ENCODE results near the gene MARVELD3. TPM values are rescaled to one million over a fixed set of nuclear protein-coding genes. Genes with fewer than 3 reads are reported as not detected.

MARVELD3 gene
- total RNA-seq, 2 donors from 2014 or later: 51.0 to 79.0 TPM

- no peaks in the 10 kb centered on the region for H3K9me3 ChIP-seq
- TF ChIP-seq CTCF (IDR thresholded peaks at IDR 0.05): no peak
- H3K4me1 ChIP-seq: no peaks in the 10 kb centered on the region
- H3K9ac ChIP-seq (ENCODE audit: low read depth in 2 of 2, low read length in 2 of 2): no peak overlapping the region
- no peak overlapping the region for H3K4me3 ChIP-seq
- intact Hi-C loops (cut with DNase I): no loop called here
- H3K36me3 ChIP-seq: peaks cover 9% of the 10 kb centered on the region
- no peak overlapping the region for H3K27ac ChIP-seq
- DNase-seq: no peak
- no peaks in the 10 kb centered on the region for H3K27me3 ChIP-seq
Observed at GRCh38 chr16:71649704-71650103, 23.7 kb downstream of the MARVELD3 start.

GRCh38 chr16:71658771-71659170 lies 32.8 kb downstream of the MARVELD3 start:
- Histone ChIP-seq H3K4me3 (no peak overlapping the region), H3K9me3 (no peaks in the 10 kb centered on the region), H3K27me3 (no peaks in the 10 kb centered on the region), H3K4me1 (no peaks in the 10 kb centered on the region), H3K27ac (no peak overlapping the region), H3K9ac (ENCODE audit: low read depth in 2 of 2, low read length in 2 of 2) (no peak overlapping the region), H3K36me3 (no peaks in the 10 kb centered on the region)
- intact Hi-C loops (cut with DNase I): no loop called here
- no peak for DNase-seq
- no peak for TF ChIP-seq CTCF (IDR thresholded peaks at IDR 0.05)

GRCh38 chr16:71659471-71659870 lies 33.5 kb downstream of the MARVELD3 start:
- no peaks in the 10 kb centered on the region for H3K9me3 ChIP-seq
- intact Hi-C loops (cut with DNase I): no loop called here
- H3K27ac ChIP-seq: no peak overlapping the region
- H3K36me3 ChIP-seq: no peaks in the 10 kb centered on the region
- no peak for TF ChIP-seq CTCF (IDR thresholded peaks at IDR 0.05)
- H3K4me3 ChIP-seq: no peak overlapping the region
- no peak for DNase-seq
- H3K27me3 ChIP-seq: no peaks in the 10 kb centered on the region
- no peaks in the 10 kb centered on the region for H3K4me1 ChIP-seq
- no peak overlapping the region for H3K9ac ChIP-seq (ENCODE audit: low read depth in 2 of 2, low read length in 2 of 2)

GRCh38 chr16:71666264-71666663 lies 40.3 kb downstream of the MARVELD3 start:
- Histone ChIP-seq H3K4me1 (peaks cover 10% of the 10 kb centered on the region), H3K27me3 (no peaks in the 10 kb centered on the region), H3K27ac (peak overlapping the region; percentile 65), H3K9ac (ENCODE audit: low read depth in 2 of 2, low read length in 2 of 2) (no peak overlapping the region), H3K4me3 (no peak overlapping the region), H3K9me3 (no peaks in the 10 kb centered on the region), H3K36me3 (peaks cover 8% of the 10 kb centered on the region)
- no peak for DNase-seq
- intact Hi-C loops (cut with DNase I): no loop called here
- TF ChIP-seq CTCF (IDR thresholded peaks at IDR 0.05): no peak

GRCh38 chr16:71666928-71667707 lies 41.1 kb downstream of the MARVELD3 start:
- Histone ChIP-seq H3K27me3 (no peaks in the 10 kb centered on the region), H3K36me3 (peaks cover 8% of the 10 kb centered on the region), H3K9ac (ENCODE audit: low read depth in 2 of 2, low read length in 2 of 2) (peak overlapping the region in 1 of 2 donors; percentile 4), H3K4me1 (peaks cover 10% of the 10 kb centered on the region), H3K4me3 (no peak overlapping the region), H3K9me3 (no peaks in the 10 kb centered on the region), H3K27ac (peak overlapping the region; percentile 65)
- no peak for TF ChIP-seq CTCF (IDR thresholded peaks at IDR 0.05)
- DNase-seq: no peak
- intact Hi-C loops (cut with DNase I): no loop called here
